WTC11 (cell line): ENCODE results near the gene SLC35F1. TPM values are rescaled to one million over a fixed set of nuclear protein-coding genes. Genes with fewer than 3 reads are reported as not detected.

Experiments
- ATAC-seq: fragments of 200-7000 bp; cut with Tn5 transposase; 2 replicates; pipeline ENCODE4 v1.10.0; 2021; ENCODE audit warnings: mild to moderate bottlenecking, moderate library complexity
- CTCF ChIA-PET: fragments of 300-600 bp; sonication (Branson Sonifier 250); formaldehyde crosslinking; loops from one replicate; lab custom pipeline; 2021; ENCODE audit warnings: antibody characterized with exemption; lab: Charles Lee
- POLR2A ChIA-PET: fragments of 350-600 bp; sonication (Branson Sonifier 250); formaldehyde crosslinking; loops from one replicate; lab custom pipeline; 2021; ENCODE audit warnings: antibody characterized with exemption; lab: Charles Lee
- DNase-seq: peaks from one replicate; pipeline ENCODE4 v3.0.0; 2021; ENCODE audit warnings: low spot score
- H3K27ac Mint-ChIP-seq: 2 replicates; pipeline ENCODE4 v1.8.0; 2021; ENCODE audit warnings: mixed read lengths
- H3K27me3 Mint-ChIP-seq: 2 replicates; pipeline ENCODE4 v1.8.0; 2021; ENCODE audit warnings: low read depth, mild to moderate bottlenecking, moderate library complexity, mixed read lengths
- H3K36me3 Mint-ChIP-seq: 2 replicates; pipeline ENCODE4 v1.8.0; 2021; ENCODE audit warnings: mixed read lengths
- H3K4me1 Mint-ChIP-seq: 2 replicates; pipeline ENCODE4 v1.8.0; 2022; ENCODE audit warnings: mixed read lengths
- H3K4me3 Mint-ChIP-seq: 2 replicates; pipeline ENCODE4 v1.8.0; 2021; ENCODE audit warnings: mild to moderate bottlenecking, moderate library complexity, mixed read lengths
- H3K9me3 Mint-ChIP-seq: 2 replicates; pipeline ENCODE4 v1.8.0; 2021; ENCODE audit warnings: mixed read lengths
- ATF1 ChIP-seq: sonication (generic); formaldehyde crosslinking; IDR thresholded peaks from 2 replicates; pipeline ENCODE4 v1.8.1; 2023; ENCODE audit warnings: mild to moderate bottlenecking, moderate library complexity, missing genetic modification reagents
- CBFB ChIP-seq: sonication (generic); formaldehyde crosslinking; IDR thresholded peaks from 2 replicates; pipeline ENCODE4 v1.8.1; 2022; ENCODE audit warnings: mild to moderate bottlenecking, low read depth, missing genetic modification reagents
- ESRRA ChIP-seq: sonication (generic); formaldehyde crosslinking; IDR thresholded peaks from 2 replicates; pipeline ENCODE4 v1.8.1; 2022; ENCODE audit warnings: mild to moderate bottlenecking, missing genetic modification reagents, borderline replicate concordance
- FOXP1 ChIP-seq: sonication (generic); formaldehyde crosslinking; IDR thresholded peaks from 2 replicates; pipeline ENCODE4 v1.8.0; 2022; ENCODE audit warnings: missing genetic modification reagents, mild to moderate bottlenecking, moderate library complexity, borderline replicate concordance
- GRHL2 ChIP-seq: fragments of 250-450 bp; sonication (Bioruptor Pico); IDR thresholded peaks from 2 replicates; pipeline ENCODE4 v1.8.0; 2022; ENCODE audit warnings: mild to moderate bottlenecking, moderate library complexity; ENCODE audit not compliant: insufficient replicate concordance, severe bottlenecking
- HMGA2 ChIP-seq: fragments of 250-450 bp; sonication (Bioruptor Pico); IDR thresholded peaks from 2 replicates; pipeline ENCODE4 v1.4.0; 2021; ENCODE audit warnings: mild to moderate bottlenecking, moderate library complexity
- NFE2L1 ChIP-seq: sonication (generic); formaldehyde crosslinking; IDR thresholded peaks from 2 replicates; pipeline ENCODE4 v1.8.1; 2023; ENCODE audit warnings: missing genetic modification reagents
- NFYB ChIP-seq: sonication (generic); formaldehyde crosslinking; conservative IDR thresholded peaks from 2 replicates; pipeline ENCODE4 v1.8.0; 2022; ENCODE audit warnings: low read depth, missing genetic modification reagents
- SP1 ChIP-seq: sonication (generic); formaldehyde crosslinking; conservative IDR thresholded peaks from 2 replicates; pipeline ENCODE4 v1.8.1; 2022; ENCODE audit warnings: missing genetic modification reagents
- TP53 ChIP-seq: sonication (generic); formaldehyde crosslinking; IDR thresholded peaks from 2 replicates; pipeline ENCODE4 v1.8.1; 2023; ENCODE audit warnings: mild to moderate bottlenecking, missing genetic modification reagents
- ZNF232 ChIP-seq: sonication (generic); formaldehyde crosslinking; IDR thresholded peaks from 2 replicates; pipeline ENCODE4 v1.8.0; 2022; ENCODE audit warnings: mild to moderate bottlenecking, missing genetic modification reagents
- ZNF416 ChIP-seq: fragments of 250-450 bp; sonication (Bioruptor Pico); IDR thresholded peaks from 2 replicates; pipeline ENCODE4 v1.9.0; 2021; ENCODE audit warnings: mild to moderate bottlenecking, inconsistent platforms
- total RNA-seq: library from RNA; stranded (reverse); gene quantifications from 3 replicates; pipeline ENCODE4 v1.2.3, GENCODE V29; 2021
- TF ChIP-seq, protein P1 (sequence below): fragments of 250-450 bp; sonication (Bioruptor Pico); IDR thresholded peaks from 2 replicates; pipeline ENCODE4 v1.9.0; 2021; ENCODE audit warnings: mild to moderate bottlenecking, borderline replicate concordance
- TF ChIP-seq, protein P2 (sequence below): sonication (generic); formaldehyde crosslinking; IDR thresholded peaks from 2 replicates; pipeline ENCODE4 v1.8.1; 2023; ENCODE audit warnings: mild to moderate bottlenecking, moderate library complexity, missing genetic modification reagents
- TF ChIP-seq, protein P3 (sequence below): sonication (generic); formaldehyde crosslinking; IDR thresholded peaks from 2 replicates; pipeline ENCODE4 v1.8.0; 2023; ENCODE audit warnings: missing genetic modification reagents
- TF ChIP-seq, protein P4 (sequence below): sonication (generic); formaldehyde crosslinking; IDR thresholded peaks from 2 replicates; pipeline ENCODE4 v1.8.0; 2022; ENCODE audit warnings: mild to moderate bottlenecking, missing genetic modification reagents
- TF ChIP-seq, protein P5 (sequence below): sonication (generic); formaldehyde crosslinking; IDR thresholded peaks from 2 replicates; pipeline ENCODE4 v1.8.1; 2022; ENCODE audit warnings: mild to moderate bottlenecking, moderate library complexity, missing genetic modification reagents
- TF ChIP-seq, protein P6 (sequence below): fragments of 200-600 bp; IDR thresholded peaks from 2 replicates; pipeline ENCODE4 v1.8.0; 2022; ENCODE audit warnings: antibody characterized with exemption
- TF ChIP-seq, protein P7 (sequence below): fragments of 250-450 bp; sonication (Bioruptor Pico); IDR thresholded peaks from 2 replicates; pipeline ENCODE4 v1.8.0; 2021; ENCODE audit warnings: mild to moderate bottlenecking
- TF ChIP-seq, protein P8 (sequence below): sonication (generic); formaldehyde crosslinking; IDR thresholded peaks from 2 replicates; pipeline ENCODE4 v1.8.0; 2022; ENCODE audit warnings: mild to moderate bottlenecking, missing genetic modification reagents

The SLC35F1 gene
- total RNA-seq, 1 experiment from 2014 or later = 11.0 TPM

DNA sequence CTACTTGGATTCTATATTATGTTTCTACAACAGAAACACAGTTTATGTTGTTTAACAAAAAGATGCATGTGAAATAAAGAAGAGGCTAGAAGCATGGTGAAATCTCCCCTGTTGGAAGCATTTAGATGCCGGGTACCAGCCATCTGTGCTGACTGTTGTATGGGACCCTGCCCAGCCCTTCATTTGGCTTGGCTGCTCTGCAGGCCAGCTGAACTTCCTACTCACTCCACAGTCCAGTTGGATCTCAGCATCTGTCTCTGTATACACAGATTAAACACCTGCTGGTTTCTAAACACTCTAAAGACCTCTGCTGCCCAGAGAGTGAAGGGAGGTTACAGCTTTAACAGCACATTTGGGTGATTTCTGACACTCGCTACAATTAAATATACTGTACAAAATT lies 228.3 kb downstream of the SLC35F1 start:
- H3K4me1 Mint-ChIP-seq = no peaks in the 10 kb centered on the region
- CTCF ChIA-PET = no interaction called here
- no peaks in the 10 kb centered on the region for H3K27me3 Mint-ChIP-seq
- no peaks in the 10 kb centered on the region for H3K9me3 Mint-ChIP-seq
- TF ChIP-seq, protein P1, sequence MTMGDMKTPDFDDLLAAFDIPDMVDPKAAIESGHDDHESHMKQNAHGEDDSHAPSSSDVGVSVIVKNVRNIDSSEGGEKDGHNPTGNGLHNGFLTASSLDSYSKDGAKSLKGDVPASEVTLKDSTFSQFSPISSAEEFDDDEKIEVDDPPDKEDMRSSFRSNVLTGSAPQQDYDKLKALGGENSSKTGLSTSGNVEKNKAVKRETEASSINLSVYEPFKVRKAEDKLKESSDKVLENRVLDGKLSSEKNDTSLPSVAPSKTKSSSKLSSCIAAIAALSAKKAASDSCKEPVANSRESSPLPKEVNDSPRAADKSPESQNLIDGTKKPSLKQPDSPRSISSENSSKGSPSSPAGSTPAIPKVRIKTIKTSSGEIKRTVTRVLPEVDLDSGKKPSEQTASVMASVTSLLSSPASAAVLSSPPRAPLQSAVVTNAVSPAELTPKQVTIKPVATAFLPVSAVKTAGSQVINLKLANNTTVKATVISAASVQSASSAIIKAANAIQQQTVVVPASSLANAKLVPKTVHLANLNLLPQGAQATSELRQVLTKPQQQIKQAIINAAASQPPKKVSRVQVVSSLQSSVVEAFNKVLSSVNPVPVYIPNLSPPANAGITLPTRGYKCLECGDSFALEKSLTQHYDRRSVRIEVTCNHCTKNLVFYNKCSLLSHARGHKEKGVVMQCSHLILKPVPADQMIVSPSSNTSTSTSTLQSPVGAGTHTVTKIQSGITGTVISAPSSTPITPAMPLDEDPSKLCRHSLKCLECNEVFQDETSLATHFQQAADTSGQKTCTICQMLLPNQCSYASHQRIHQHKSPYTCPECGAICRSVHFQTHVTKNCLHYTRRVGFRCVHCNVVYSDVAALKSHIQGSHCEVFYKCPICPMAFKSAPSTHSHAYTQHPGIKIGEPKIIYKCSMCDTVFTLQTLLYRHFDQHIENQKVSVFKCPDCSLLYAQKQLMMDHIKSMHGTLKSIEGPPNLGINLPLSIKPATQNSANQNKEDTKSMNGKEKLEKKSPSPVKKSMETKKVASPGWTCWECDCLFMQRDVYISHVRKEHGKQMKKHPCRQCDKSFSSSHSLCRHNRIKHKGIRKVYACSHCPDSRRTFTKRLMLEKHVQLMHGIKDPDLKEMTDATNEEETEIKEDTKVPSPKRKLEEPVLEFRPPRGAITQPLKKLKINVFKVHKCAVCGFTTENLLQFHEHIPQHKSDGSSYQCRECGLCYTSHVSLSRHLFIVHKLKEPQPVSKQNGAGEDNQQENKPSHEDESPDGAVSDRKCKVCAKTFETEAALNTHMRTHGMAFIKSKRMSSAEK (CRISPR knock-in tag) = no peak
- TF ChIP-seq ZNF416 (CRISPR knock-in tag) = no peak
- no peak for TF ChIP-seq GRHL2 (CRISPR knock-in tag)
- no peak for TF ChIP-seq ESRRA (CRISPR knock-in tag)
- no peak for TF ChIP-seq HMGA2 (CRISPR knock-in tag)
- TF ChIP-seq, protein P2, sequence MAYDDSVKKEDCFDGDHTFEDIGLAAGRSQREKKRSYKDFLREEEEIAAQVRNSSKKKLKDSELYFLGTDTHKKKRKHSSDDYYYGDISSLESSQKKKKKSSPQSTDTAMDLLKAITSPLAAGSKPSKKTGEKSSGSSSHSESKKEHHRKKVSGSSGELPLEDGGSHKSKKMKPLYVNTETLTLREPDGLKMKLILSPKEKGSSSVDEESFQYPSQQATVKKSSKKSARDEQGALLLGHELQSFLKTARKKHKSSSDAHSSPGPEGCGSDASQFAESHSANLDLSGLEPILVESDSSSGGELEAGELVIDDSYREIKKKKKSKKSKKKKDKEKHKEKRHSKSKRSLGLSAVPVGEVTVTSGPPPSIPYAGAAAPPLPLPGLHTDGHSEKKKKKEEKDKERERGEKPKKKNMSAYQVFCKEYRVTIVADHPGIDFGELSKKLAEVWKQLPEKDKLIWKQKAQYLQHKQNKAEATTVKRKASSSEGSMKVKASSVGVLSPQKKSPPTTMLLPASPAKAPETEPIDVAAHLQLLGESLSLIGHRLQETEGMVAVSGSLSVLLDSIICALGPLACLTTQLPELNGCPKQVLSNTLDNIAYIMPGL = no peak
- TF ChIP-seq, protein P3, sequence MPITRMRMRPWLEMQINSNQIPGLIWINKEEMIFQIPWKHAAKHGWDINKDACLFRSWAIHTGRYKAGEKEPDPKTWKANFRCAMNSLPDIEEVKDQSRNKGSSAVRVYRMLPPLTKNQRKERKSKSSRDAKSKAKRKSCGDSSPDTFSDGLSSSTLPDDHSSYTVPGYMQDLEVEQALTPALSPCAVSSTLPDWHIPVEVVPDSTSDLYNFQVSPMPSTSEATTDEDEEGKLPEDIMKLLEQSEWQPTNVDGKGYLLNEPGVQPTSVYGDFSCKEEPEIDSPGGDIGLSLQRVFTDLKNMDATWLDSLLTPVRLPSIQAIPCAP = no peak
- no peak for TF ChIP-seq NFE2L1 (CRISPR knock-in tag)
- no peak for TF ChIP-seq CBFB (CRISPR knock-in tag)
- TF ChIP-seq, protein P4, sequence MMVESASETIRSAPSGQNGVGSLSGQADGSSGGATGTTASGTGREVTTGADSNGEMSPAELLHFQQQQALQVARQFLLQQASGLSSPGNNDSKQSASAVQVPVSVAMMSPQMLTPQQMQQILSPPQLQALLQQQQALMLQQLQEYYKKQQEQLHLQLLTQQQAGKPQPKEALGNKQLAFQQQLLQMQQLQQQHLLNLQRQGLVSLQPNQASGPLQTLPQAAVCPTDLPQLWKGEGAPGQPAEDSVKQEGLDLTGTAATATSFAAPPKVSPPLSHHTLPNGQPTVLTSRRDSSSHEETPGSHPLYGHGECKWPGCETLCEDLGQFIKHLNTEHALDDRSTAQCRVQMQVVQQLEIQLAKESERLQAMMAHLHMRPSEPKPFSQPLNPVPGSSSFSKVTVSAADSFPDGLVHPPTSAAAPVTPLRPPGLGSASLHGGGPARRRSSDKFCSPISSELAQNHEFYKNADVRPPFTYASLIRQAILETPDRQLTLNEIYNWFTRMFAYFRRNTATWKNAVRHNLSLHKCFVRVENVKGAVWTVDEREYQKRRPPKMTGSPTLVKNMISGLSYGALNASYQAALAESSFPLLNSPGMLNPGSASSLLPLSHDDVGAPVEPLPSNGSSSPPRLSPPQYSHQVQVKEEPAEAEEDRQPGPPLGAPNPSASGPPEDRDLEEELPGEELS (CRISPR knock-in tag) = no peak
- TF ChIP-seq ZNF232 (CRISPR knock-in tag) = no peak
- TF ChIP-seq SP1 = no peak
- TF ChIP-seq NFYB (CRISPR knock-in tag) = no peak
- no peak overlapping the region for H3K27ac Mint-ChIP-seq
- DNase-seq (no peak), ATAC-seq (no peak)
- no peaks in the 10 kb centered on the region for H3K36me3 Mint-ChIP-seq
- no peak overlapping the region for H3K4me3 Mint-ChIP-seq
- POLR2A ChIA-PET = no interaction called here

DNA sequence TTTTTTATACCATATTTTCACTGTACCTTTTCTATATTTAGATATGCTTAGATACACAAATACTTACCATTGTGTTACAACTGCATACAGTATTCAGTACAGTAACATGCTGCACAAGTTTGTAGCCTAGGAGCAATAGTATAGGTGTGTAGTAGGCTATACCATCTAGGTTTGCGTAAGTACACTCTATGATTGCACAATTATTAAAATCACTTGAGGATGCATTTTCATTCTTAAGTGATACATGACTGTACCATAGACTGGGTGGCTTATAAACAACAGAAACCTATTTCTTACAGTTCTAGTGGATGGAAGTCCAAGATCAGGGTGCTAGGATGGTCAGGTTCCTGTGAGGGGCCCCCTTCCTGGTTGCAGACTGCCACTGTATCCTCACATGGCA lies 234.1 kb downstream of the SLC35F1 start:
- Mint-ChIP-seq H3K4me1 (peaks cover 19% of the 10 kb centered on the region), H3K4me3 (no peak overlapping the region), H3K9me3 (peaks cover 3% of the 10 kb centered on the region; the same call in 1 of the 2 replicates), H3K27ac (no peak overlapping the region), H3K27me3 (no peaks in the 10 kb centered on the region), H3K36me3 (no peaks in the 10 kb centered on the region)
- DNase-seq = no peak
- ATAC-seq = no peak
- ChIA-PET POLR2A (no interaction called here), CTCF (no interaction called here)
- TF ChIP-seq, protein P3 = no peak
- TF ChIP-seq, protein P5, sequence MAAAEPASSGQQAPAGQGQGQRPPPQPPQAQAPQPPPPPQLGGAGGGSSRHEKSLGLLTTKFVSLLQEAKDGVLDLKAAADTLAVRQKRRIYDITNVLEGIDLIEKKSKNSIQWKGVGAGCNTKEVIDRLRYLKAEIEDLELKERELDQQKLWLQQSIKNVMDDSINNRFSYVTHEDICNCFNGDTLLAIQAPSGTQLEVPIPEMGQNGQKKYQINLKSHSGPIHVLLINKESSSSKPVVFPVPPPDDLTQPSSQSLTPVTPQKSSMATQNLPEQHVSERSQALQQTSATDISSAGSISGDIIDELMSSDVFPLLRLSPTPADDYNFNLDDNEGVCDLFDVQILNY (CRISPR knock-in tag) = no peak
- TF ChIP-seq, protein P6, sequence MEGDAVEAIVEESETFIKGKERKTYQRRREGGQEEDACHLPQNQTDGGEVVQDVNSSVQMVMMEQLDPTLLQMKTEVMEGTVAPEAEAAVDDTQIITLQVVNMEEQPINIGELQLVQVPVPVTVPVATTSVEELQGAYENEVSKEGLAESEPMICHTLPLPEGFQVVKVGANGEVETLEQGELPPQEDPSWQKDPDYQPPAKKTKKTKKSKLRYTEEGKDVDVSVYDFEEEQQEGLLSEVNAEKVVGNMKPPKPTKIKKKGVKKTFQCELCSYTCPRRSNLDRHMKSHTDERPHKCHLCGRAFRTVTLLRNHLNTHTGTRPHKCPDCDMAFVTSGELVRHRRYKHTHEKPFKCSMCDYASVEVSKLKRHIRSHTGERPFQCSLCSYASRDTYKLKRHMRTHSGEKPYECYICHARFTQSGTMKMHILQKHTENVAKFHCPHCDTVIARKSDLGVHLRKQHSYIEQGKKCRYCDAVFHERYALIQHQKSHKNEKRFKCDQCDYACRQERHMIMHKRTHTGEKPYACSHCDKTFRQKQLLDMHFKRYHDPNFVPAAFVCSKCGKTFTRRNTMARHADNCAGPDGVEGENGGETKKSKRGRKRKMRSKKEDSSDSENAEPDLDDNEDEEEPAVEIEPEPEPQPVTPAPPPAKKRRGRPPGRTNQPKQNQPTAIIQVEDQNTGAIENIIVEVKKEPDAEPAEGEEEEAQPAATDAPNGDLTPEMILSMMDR = no peak
- no peak for TF ChIP-seq ATF1 (CRISPR knock-in tag)
- TF ChIP-seq, protein P7, sequence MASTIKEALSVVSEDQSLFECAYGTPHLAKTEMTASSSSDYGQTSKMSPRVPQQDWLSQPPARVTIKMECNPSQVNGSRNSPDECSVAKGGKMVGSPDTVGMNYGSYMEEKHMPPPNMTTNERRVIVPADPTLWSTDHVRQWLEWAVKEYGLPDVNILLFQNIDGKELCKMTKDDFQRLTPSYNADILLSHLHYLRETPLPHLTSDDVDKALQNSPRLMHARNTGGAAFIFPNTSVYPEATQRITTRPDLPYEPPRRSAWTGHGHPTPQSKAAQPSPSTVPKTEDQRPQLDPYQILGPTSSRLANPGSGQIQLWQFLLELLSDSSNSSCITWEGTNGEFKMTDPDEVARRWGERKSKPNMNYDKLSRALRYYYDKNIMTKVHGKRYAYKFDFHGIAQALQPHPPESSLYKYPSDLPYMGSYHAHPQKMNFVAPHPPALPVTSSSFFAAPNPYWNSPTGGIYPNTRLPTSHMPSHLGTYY = no peak
- TF ChIP-seq HMGA2 (CRISPR knock-in tag) = no peak
- no peak for TF ChIP-seq TP53 (CRISPR knock-in tag)
- TF ChIP-seq FOXP1 (CRISPR knock-in tag) = no peak
- TF ChIP-seq, protein P8, sequence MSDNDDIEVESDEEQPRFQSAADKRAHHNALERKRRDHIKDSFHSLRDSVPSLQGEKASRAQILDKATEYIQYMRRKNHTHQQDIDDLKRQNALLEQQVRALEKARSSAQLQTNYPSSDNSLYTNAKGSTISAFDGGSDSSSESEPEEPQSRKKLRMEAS = no peak
